Dermis microvascular lymphatic vessel endothelial cell (primary cell): ENCODE data around the gene SRPK2. TPM values are rescaled to one million over a fixed set of nuclear protein-coding genes. Genes with fewer than 3 reads are reported as not detected.
A peak's percentile ranks its signal among the peaks of the same experiment; 100 is the strongest.

Experiments used
- DNase-seq, 2 donors: peaks; one replicate each; pipeline versions ENCODE4 v3.0.0 to v3.0.0-alpha.2; 2010; ENCODE audit warnings: low read depth in 2 of 2
- total RNA-seq: library from RNA; depleted of rRNA; stranded (reverse); fragments of >200 nt; gene quantifications from 2 replicates; pipeline ENCODE4 v1.2.1, GENCODE V29; 2014

SRPK2 gene
- total RNA-seq, 1 donor from 2014 or later, result 51.9 TPM

- peak; percentile 68 to 90 for DNase-seq
Observed at GRCh38 chr7:105224884-105225651, 163.7 kb downstream of the SRPK2 start.

- no peak for DNase-seq
Observed at GRCh38 chr7:105222953-105223352, 165.8 kb downstream of the SRPK2 start.

- DNase-seq, result no peak
Observed at GRCh38 chr7:105219771-105220160, 169.0 kb downstream of the SRPK2 start.

- DNase-seq, result no peak
Observed at GRCh38 chr7:105218939-105219770, 169.6 kb downstream of the SRPK2 start.

GRCh38 chr7:105218215-105218614, 170.5 kb downstream of the SRPK2 start:
- DNase-seq, result no peak

- no peak for DNase-seq
Observed at GRCh38 chr7:105216786-105217185, 171.9 kb downstream of the SRPK2 start.

- DNase-seq, result no peak
Observed at GRCh38 chr7:105215821-105216220, 172.9 kb downstream of the SRPK2 start.

- DNase-seq, result no peak
Observed at GRCh38 chr7:105215182-105215581, 173.5 kb downstream of the SRPK2 start.

- no peak for DNase-seq
Observed at GRCh38 chr7:105213611-105214010, 175.1 kb downstream of the SRPK2 start.

GRCh38 chr7:105212212-105212611, 176.5 kb downstream of the SRPK2 start:
- no peak for DNase-seq

GRCh38 chr7:105210721-105211205, 178.0 kb downstream of the SRPK2 start:
- DNase-seq, result peak in 1 of 2 donors; percentile 52

GRCh38 chr7:105209870-105210269, 178.9 kb downstream of the SRPK2 start:
- DNase-seq, result no peak

GRCh38 chr7:105209433-105209832, 179.3 kb downstream of the SRPK2 start:
- DNase-seq, result no peak

GRCh38 chr7:105206985-105207384, 181.7 kb downstream of the SRPK2 start:
- no peak for DNase-seq

GRCh38 chr7:105205592-105206237, 183.0 kb downstream of the SRPK2 start:
- DNase-seq, result no peak

GRCh38 chr7:105204953-105205352, 183.8 kb downstream of the SRPK2 start:
- DNase-seq, result no peak

GRCh38 chr7:105204520-105204919, 184.2 kb downstream of the SRPK2 start:
- no peak for DNase-seq

GRCh38 chr7:105202616-105203015, 186.1 kb downstream of the SRPK2 start:
- peak in 1 of 2 donors; percentile 56 for DNase-seq

GRCh38 chr7:105199386-105199785, 189.3 kb downstream of the SRPK2 start:
- no peak for DNase-seq

- DNase-seq, result peak; percentile 4 to 57
Observed at GRCh38 chr7:105198223-105198622, 190.5 kb downstream of the SRPK2 start.

GRCh38 chr7:105196473-105196872, 192.2 kb downstream of the SRPK2 start:
- DNase-seq, result no peak

GRCh38 chr7:105195891-105196290, 192.8 kb downstream of the SRPK2 start:
- DNase-seq, result no peak
